Measurements from ENCODE around the gene PIK3R4.

Gene PIK3R4

GRCh38 chr3:130709671-130710070, 37.0 kb downstream of the PIK3R4 start:
- TF ChIP-seq, protein P1, sequence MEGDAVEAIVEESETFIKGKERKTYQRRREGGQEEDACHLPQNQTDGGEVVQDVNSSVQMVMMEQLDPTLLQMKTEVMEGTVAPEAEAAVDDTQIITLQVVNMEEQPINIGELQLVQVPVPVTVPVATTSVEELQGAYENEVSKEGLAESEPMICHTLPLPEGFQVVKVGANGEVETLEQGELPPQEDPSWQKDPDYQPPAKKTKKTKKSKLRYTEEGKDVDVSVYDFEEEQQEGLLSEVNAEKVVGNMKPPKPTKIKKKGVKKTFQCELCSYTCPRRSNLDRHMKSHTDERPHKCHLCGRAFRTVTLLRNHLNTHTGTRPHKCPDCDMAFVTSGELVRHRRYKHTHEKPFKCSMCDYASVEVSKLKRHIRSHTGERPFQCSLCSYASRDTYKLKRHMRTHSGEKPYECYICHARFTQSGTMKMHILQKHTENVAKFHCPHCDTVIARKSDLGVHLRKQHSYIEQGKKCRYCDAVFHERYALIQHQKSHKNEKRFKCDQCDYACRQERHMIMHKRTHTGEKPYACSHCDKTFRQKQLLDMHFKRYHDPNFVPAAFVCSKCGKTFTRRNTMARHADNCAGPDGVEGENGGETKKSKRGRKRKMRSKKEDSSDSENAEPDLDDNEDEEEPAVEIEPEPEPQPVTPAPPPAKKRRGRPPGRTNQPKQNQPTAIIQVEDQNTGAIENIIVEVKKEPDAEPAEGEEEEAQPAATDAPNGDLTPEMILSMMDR (IDR thresholded peaks at IDR 0.05; ENCODE audit: extremely low read depth, missing control alignments): no peak
- DNase-seq (ENCODE audit: low spot score): no peak

DNA sequence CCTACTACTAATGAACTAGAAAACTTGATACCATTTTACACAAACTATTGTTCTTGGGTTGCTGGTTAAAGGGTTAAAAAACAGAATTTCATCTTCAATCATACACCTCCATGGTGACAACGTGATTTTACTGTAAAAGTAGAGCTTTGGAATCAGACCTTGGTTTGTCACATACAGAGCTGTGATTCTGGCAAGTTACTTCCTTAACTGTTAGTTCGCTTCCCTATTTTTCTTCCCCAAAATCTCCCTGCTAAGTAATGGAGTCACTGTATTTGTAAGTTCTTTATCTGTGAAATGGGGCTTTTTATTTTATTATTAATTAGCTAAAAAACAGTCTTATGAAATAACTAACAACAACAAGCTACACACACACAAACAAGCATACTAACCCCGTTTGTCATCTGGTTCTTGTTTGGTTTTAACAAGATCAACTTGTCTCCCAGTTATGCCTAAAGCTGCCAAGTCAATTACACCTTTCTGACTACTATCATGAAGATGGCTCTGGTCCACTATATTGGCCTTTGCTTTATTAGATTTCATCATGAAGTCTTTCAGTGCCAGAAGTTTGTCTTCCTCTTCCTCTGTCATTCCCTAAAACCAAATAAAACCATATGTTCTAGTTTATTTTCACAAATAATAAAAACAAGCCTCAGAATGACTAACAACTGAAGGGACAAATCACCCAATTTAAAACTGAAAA, 38.6 kb downstream of the PIK3R4 start:
- DNase-seq (ENCODE audit: low spot score): no peak
- TF ChIP-seq, protein P1 (IDR thresholded peaks at IDR 0.05; ENCODE audit: extremely low read depth, missing control alignments): no peak

DNA sequence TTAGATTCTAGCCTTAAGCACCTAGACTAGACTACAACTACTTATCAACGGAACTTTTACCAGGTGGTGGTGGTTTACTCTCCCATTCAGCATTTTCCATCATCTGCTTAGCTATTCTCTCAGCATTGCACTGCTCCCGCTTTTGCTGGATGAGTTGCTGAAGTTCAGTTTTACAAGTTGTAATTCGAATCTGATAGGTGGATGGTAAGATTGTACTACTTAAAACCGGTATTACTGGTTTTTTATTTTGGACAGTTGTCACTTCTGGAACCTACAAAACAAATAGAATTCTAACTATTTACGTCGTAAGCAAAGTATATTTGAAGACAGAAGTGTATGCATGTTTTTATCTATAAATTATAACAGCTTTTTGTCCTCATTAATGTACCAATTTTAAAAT, 41.1 kb downstream of the PIK3R4 start:
- no peak for DNase-seq (ENCODE audit: low spot score)
- TF ChIP-seq, protein P1 (IDR thresholded peaks at IDR 0.05; ENCODE audit: extremely low read depth, missing control alignments): no peak

- TF ChIP-seq, protein P1 (IDR thresholded peaks at IDR 0.05; ENCODE audit: extremely low read depth, missing control alignments): no peak
- no peak for DNase-seq (ENCODE audit: low spot score)
Observed at GRCh38 chr3:130702985-130703384, 43.6 kb downstream of the PIK3R4 start.

- TF ChIP-seq, protein P1 (IDR thresholded peaks at IDR 0.05; ENCODE audit: extremely low read depth, missing control alignments): no peak
- DNase-seq (ENCODE audit: low spot score): no peak
Observed at GRCh38 chr3:130700541-130700940, 46.1 kb downstream of the PIK3R4 start.

GRCh38 chr3:130699765-130700164, 46.9 kb downstream of the PIK3R4 start:
- TF ChIP-seq, protein P1 (IDR thresholded peaks at IDR 0.05; ENCODE audit: extremely low read depth, missing control alignments): no peak
- DNase-seq (ENCODE audit: low spot score): peak; percentile 22

DNA sequence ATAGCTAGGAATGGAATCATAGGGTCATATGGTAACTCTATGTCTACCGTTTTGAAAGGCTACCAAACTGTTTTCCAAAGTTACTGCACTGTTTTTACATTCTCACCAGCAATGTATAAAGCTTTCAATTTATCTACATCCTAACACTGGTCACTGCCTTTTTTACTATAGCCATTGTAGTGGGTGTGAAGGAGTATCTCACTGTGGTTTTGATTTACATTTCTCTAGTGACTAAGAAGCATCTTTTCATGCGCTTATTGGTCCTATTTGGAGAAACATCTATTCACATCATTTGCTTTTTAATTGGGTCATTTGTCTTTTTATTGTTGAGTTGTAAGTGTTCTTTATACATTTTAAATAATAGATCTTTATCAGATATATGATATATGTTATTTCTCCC, 53.3 kb downstream of the PIK3R4 start:
- no peak for DNase-seq (ENCODE audit: low spot score)
- TF ChIP-seq, protein P1 (IDR thresholded peaks at IDR 0.05; ENCODE audit: extremely low read depth, missing control alignments): no peak
